Adrenal gland (tissue), 12 donors: ENCODE measurements around the gene DOHH. TPM values are rescaled to one million over a fixed set of nuclear protein-coding genes. Genes with fewer than 3 reads are reported as not detected.
A peak's percentile ranks its signal among the peaks of the same experiment; 100 is the strongest.

Source experiments
- DNase-seq, 7 donors: peaks; one replicate each; pipeline ENCODE4 v3.0.0-alpha.2; 2019 to 2020
- H3K27ac ChIP-seq, 5 donors: fragments of 200-600 bp; sonication (generic) in 4 of 5; 1 replicate in 3 of 5; 2 replicates in 2 of 5; pipeline versions ENCODE4 v1.5.1 to v1.8.0; 2016 to 2020; ENCODE audit warnings: mild to moderate bottlenecking in 1 of 5
- H3K27me3 ChIP-seq: fragments of 200-600 bp; 2 replicates; pipeline ENCODE4 v1.8.0; 2021
- H3K36me3 ChIP-seq, 2 donors: fragments of 200-600 bp; replicated peaks in 1 of 2; 1 replicate in 1 of 2; 2 replicates in 1 of 2; pipeline versions ENCODE4 v1.5.1 to v1.8.0; 2018 to 2022
- H3K4me1 ChIP-seq, 2 donors: fragments of 200-600 bp; replicated peaks in 1 of 2; 1 replicate in 1 of 2; 2 replicates in 1 of 2; pipeline versions ENCODE4 v1.5.1 to v1.8.0; 2018 to 2021
- H3K4me3 ChIP-seq, 4 donors: fragments of 200-600 bp; sonication (generic) in 3 of 4; one replicate each; pipeline ENCODE4 v1.5.1; 2016 to 2018
- H3K9me3 ChIP-seq, 3 donors: fragments of 200-600 bp; sonication (generic) in 1 of 3; replicated peaks in 1 of 3; 1 replicate in 2 of 3; 2 replicates in 1 of 3; pipeline versions ENCODE4 v1.5.1 to v1.8.0; 2016 to 2021
- CTCF ChIP-seq, 6 experiments: fragments of 450-650 bp in 4 of 6; fragments of 200-600 bp in 2 of 6; sonication (generic) in 1 of 6; IDR thresholded peaks; 1 replicate in 5 of 6; 2 replicates in 1 of 6; pipeline versions ENCODE4 v1.5.1 to v1.8.0; 2016 to 2021; ENCODE audit warnings: antibody characterized with exemption in 6 of 6, mild to moderate bottlenecking in 2 of 6, moderate library complexity in 1 of 6
- POLR2A ChIP-seq, 2 donors: fragments of 450-650 bp; IDR thresholded peaks; one replicate each; pipeline ENCODE4 v1.6.1; 2017; ENCODE audit warnings: antibody characterized with exemption in 2 of 2, mild to moderate bottlenecking in 2 of 2, moderate library complexity in 1 of 2
- WGBS, 4 donors: extraction: QIAGEN DNeasy Blood & Tissue Kit in 2 of 4; methylation state at CpG; one replicate each; pipeline versions ENCODE4 v1.1.5 to v1.1.7; 2013 to 2017; 5-methylcytosine and 5-hydroxymethylcytosine counted together
- intact Hi-C, 2 donors: fragments of 100-400 bp; cut with DNase I; formaldehyde crosslinking; loops; one replicate each; pipeline versions ENCODE4 v1.14.1 to v1.15.0; 2022 to 2023
- polyA plus RNA-seq, 3 donors: library from polyadenylated mRNA; stranded (reverse); fragments of 200-250 nt in 2 of 3; fragments of 350-450 nt in 1 of 3; fragmentation: Illumina TruSeq in 1 of 3; extraction: RNeasy Lipid Tissue Mini Kit (QIAGEN cat#74804) in 1 of 3; gene quantifications; one replicate each; pipeline ENCODE4 v1.2.3, GENCODE V29; 2013 to 2014
- total RNA-seq, 9 donors: library from RNA; depleted of rRNA in 4 of 9; stranded (reverse); fragments of >200 nt in 4 of 9; fragments of 120-200 nt in 1 of 9; fragmentation: NEBNext Ultra II Directional in 1 of 9; extraction: Animal tissue kit (Norgen Biotek cat#: 25700) in 1 of 9; gene quantifications; one replicate each; pipeline versions ENCODE4 v1.1.0 to v1.2.4, GENCODE V29; 2013 to 2023
- donor health status: healthy with polysubstance abuse.
- donor health status: Bipolar disorder and iron deficiency.
- donor health status: DM: yes; HTN: yes; CAD: no.
- donor health status: DM: no; HTN: no; CAD: no.
- donor health status: DM: no; HTN: no; CAD: no.
- donor health status: DM: yes; HTN: yes; CAD: no.

Gene DOHH
- total and polyA plus RNA-seq, 12 donors, result 0.92 to 22.8 (median 13.8) TPM

- 63 to 71% (median 67%) methylated on average over 7 to 33 of the region's 33 CpGs for WGBS, 4 donors
- Histone ChIP-seq H3K27ac (no peak within 1 kb of the TSS), H3K27me3 (peaks cover 14% of the 10 kb centered on the region), H3K4me1 (no peaks in the 10 kb centered on the region), H3K9me3 (no peaks in the 10 kb centered on the region), H3K36me3 (no peaks in the 10 kb centered on the region), H3K4me3 (no peak within 1 kb of the TSS)
- intact Hi-C loops, result no loop called here
- no peak for DNase-seq
- no peak for TF ChIP-seq POLR2A (IDR thresholded peaks at IDR 0.05)
- TF ChIP-seq CTCF (IDR thresholded peaks at IDR 0.05), result no peak
Observed at GRCh38 chr19:3483226-3483628, 17.2 kb downstream of the DOHH start, which contains the start of gene SMIM44. TSS of gene SMIM44 (minus strand) at chr19:3483441. CDS start at chr19:3483403, 38 bp downstream.

DNA sequence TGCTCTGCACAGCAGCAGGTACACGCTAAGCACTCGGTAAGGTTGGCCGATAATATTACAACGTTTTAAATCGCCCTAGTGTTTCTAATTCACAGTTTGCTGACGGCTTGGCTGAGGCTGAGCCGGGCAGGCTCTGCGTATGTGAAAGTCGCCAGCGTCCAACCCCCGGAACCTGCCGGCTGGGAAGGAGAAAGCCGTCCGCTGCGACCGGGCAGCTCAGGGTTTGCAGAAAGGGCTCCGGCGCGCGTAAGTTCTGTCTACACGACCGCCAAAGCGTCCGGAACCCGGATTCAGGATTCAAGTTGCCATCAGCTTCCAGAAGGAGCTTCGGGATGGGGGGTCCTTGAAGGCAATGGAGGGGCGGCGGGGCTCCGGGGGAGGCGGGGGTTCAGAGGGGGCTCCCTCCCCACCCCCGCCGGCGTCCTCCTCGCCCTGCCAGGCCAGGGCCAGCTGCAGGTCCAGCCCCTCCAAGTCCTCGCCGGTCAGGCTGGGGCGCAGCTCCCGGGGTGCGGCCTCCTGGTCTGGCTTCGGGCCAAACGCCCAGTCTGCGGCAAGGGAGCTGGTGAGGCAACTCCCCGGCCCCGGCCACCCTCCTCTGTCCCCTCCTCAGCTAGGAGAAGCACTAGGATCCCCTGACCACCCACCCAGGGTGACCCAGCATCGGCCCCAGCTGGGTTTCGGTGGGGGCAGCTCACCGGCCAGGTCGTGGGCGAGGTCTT is 17.8 kb downstream of the DOHH start:
- WGBS, 4 donors, result 62 to 70% (median 65%) methylated on average over 32 to 49 of the region's 49 CpGs
- intact Hi-C loops, result no loop called here
- peaks cover 14% of the 10 kb centered on the region for H3K27me3 ChIP-seq

DNA sequence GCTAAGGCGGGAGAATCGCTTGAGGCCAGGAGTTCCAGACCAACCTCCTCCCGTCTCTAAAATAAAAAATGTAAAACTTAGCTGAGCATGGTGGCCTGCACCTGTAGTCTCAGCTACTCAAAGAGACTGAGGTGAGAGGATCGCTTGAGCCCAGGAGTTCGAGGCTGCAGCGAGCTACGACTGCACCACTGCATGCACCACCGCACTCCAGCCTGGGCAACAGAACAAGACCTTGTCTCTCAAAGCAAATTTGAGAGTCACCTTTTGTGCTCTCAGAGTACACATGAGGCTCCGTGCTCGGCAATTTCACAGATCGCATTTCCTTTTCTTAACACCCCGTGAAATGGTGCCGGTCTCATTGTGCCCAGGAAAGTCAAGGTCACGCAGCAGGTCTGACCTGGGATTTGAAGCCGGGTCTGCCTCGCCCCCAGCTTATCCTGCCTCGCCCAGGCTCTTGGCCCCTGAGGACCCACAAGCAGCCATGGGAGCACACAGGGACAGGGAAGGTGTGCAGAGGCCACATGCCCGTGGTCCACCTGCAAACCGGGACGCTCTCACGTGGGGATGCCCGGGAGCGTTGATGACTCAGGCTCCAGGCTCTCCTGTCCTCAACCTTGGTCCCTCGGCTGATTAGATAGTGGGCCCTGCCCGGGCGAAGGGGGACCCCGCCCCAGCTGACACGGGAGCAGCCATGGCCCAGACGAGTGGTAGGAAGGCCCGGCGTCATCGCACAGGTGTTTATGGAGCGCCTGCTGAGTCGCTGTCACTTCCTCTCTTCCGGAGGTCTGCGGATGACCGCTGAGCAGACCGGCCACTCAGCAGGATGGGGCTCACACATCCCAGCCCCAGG is 19.0 kb downstream of the DOHH start:
- no peak for TF ChIP-seq CTCF (IDR thresholded peaks at IDR 0.05)
- TF ChIP-seq POLR2A (IDR thresholded peaks at IDR 0.05), result no peak
- H3K4me1 ChIP-seq, result no peaks in the 10 kb centered on the region
- H3K9me3 ChIP-seq, result no peaks in the 10 kb centered on the region
- peak in 4 of 7 donors; percentile 59 to 71 (median 67) for DNase-seq
- WGBS, 4 donors, result 44 to 58% (median 51%) methylated on average over 9 to 38 of the region's 38 CpGs
- no peaks in the 10 kb centered on the region for H3K36me3 ChIP-seq
- peaks cover 14% of the 10 kb centered on the region for H3K27me3 ChIP-seq
- no peak overlapping the region for H3K4me3 ChIP-seq
- no peak overlapping the region for H3K27ac ChIP-seq
- intact Hi-C loops, result no loop called here

More for the DNA sequence above, 17.8 kb downstream of the DOHH start:
- no peaks in the 10 kb centered on the region for H3K36me3 ChIP-seq
- H3K4me1 ChIP-seq, result no peaks in the 10 kb centered on the region
- no peak overlapping the region for H3K4me3 ChIP-seq
- H3K9me3 ChIP-seq, result no peaks in the 10 kb centered on the region
- no peak overlapping the region for H3K27ac ChIP-seq
- TF ChIP-seq POLR2A (IDR thresholded peaks at IDR 0.05), result no peak
- no peak for TF ChIP-seq CTCF (IDR thresholded peaks at IDR 0.05)
- DNase-seq, result no peak

- H3K27ac ChIP-seq, result no peak within 1 kb of the TSS
- TF ChIP-seq CTCF (IDR thresholded peaks at IDR 0.05) (no peak), POLR2A (IDR thresholded peaks at IDR 0.05) (no peak)
- H3K4me1 ChIP-seq, result no peaks in the 10 kb centered on the region
- H3K27me3 ChIP-seq, result peaks cover 14% of the 10 kb centered on the region
- no peaks in the 10 kb centered on the region for H3K9me3 ChIP-seq
- intact Hi-C loops, result no loop called here
- 45 to 70% (median 58%) methylated on average over 7 to 27 of the region's 27 CpGs for WGBS, 4 donors
- H3K4me3 ChIP-seq, result no peak within 1 kb of the TSS
- no peaks in the 10 kb centered on the region for H3K36me3 ChIP-seq
- no peak for DNase-seq
Observed at GRCh38 chr19:3480383-3481091, 19.9 kb downstream of the DOHH start, which contains the start of gene SMIM24. TSS of gene SMIM24 (minus strand) at chr19:3480525. CDS start at chr19:3480463, 62 bp downstream.
